PFSK-1 (cell line): ENCODE measurements around the gene CCNT1.

ENCODE experiments used
- POLR2AphosphoS5 ChIP-seq: IDR thresholded peaks from 2 replicates; pipeline ENCODE4 v1.6.1; 2012; ENCODE audit warnings: low read depth, mild to moderate bottlenecking, control low read depth, low read length, moderate library complexity
- REST ChIP-seq, 2 experiments: IDR thresholded peaks; 2 replicates each; pipeline versions ENCODE4 v1.6.1 to v1.8.0; 2011 to 2012; ENCODE audit warnings: low read depth in 2 of 2, low read length in 2 of 2, control low read depth in 1 of 2, inconsistent platforms in 1 of 2, mild to moderate bottlenecking in 1 of 2, moderate library complexity in 1 of 2; ENCODE audit not compliant: insufficient read depth in 1 of 2
- SIN3A ChIP-seq: IDR thresholded peaks from 2 replicates; pipeline ENCODE4 v1.6.1; 2012; ENCODE audit warnings: mild to moderate bottlenecking, low read length, moderate library complexity, borderline replicate concordance; ENCODE audit not compliant: insufficient read depth
- TAF1 ChIP-seq: IDR thresholded peaks from 2 replicates; pipeline ENCODE4 v1.6.1; 2012; ENCODE audit warnings: low read length, control low read depth, borderline replicate concordance; ENCODE audit not compliant: insufficient read depth

DNA sequence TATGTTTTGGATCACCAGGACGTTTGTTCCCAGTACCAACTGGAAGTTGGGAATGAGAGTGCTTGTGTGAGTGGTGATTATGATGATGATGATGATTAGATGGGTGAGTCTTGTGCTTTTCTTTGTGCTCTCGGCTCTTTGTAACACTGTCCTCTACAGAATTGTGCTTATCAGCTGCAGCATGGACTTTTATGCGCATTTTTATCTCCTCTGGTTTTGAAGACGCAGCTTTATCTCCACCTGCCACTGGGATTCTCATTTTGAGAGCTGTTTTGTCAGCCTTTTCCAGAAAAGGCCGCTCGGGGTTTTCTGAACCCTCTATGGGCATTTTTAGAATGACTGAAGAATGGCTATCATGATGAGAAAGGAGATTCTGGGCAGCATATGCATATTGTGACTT is 22.9 kb downstream of the CCNT1 start:
- TF ChIP-seq SIN3A (no peak), REST (IDR thresholded peaks at IDR 0.05; ENCODE audit: insufficient read depth in 1 of 2, low read depth in 2 of 2, low read length in 2 of 2) (no peak), POLR2AphosphoS5 (no peak), TAF1 (no peak)
